Measurements from ENCODE around the gene MGRN1. TPM values are rescaled to one million over a fixed set of nuclear protein-coding genes. Genes with fewer than 3 reads are reported as not detected.

MGRN1 gene
- total RNA-seq, 1 experiment from 2014 or later: 54.6 TPM

DNA sequence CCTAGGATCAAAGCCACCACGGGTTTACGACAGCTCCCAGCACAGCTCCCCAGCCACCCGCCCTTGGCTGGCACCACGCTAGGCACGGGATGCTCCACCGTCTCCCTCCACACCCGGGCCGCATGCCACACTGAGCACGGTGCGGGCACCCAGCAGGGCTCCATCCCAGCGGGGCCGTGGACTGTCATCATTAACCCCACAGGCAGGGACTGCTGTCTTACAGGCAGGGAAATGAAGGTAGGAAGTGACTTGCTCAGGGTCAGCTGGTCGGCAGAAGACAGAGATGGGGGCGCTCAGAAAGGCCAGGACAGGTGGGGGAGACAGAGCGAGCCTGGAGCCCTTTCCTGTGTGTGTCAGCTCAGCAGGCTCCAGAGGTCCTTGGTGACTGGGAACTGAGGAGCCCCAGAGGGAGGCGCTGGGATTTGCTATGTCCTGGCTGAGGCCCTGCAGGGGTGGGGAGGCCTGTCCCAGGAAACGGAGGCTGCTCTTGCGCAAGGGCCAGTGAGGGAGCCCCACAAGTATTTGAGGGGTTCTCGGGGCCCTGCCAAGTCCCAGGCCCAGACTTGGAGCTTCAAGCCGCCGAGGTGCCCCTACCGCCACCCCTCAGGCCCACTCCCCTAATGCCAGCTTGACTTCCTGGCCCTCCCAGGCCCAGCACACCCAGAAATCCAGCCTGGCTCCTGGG lies 13.1 kb upstream of the MGRN1 start:
- no peak overlapping the region for H3K27ac ChIP-seq (ENCODE audit: low read depth, low read length, poor library complexity, severe bottlenecking)
- H3K27me3 ChIP-seq (replicated peaks; ENCODE audit: insufficient read depth, low read depth, low read length, poor library complexity): no peaks in the 10 kb centered on the region
- H3K36me3 ChIP-seq (ENCODE audit: insufficient read depth, low read length, poor library complexity, severe bottlenecking): no peaks in the 10 kb centered on the region
- intact Hi-C loops (cut with micrococcal nuclease; ENCODE audit: unreplicated experiment): no loop called here
- H3K4me1 ChIP-seq (ENCODE audit: insufficient read depth, low read length, poor library complexity, severe bottlenecking): peaks cover 20% of the 10 kb centered on the region
- CTCF ChIA-PET: interaction anchor here (0.6 kb wide), 1 partner anchor 62 kb away, joined by 4 read pairs; no protein-coding TSS in a partner anchor
- no peaks in the 10 kb centered on the region for H3K9me3 ChIP-seq (ENCODE audit: low read depth, low read length, poor library complexity, severe bottlenecking)
- BruUV-seq (replicated peaks): no TSS peak
- TF ChIP-seq, protein P1, sequence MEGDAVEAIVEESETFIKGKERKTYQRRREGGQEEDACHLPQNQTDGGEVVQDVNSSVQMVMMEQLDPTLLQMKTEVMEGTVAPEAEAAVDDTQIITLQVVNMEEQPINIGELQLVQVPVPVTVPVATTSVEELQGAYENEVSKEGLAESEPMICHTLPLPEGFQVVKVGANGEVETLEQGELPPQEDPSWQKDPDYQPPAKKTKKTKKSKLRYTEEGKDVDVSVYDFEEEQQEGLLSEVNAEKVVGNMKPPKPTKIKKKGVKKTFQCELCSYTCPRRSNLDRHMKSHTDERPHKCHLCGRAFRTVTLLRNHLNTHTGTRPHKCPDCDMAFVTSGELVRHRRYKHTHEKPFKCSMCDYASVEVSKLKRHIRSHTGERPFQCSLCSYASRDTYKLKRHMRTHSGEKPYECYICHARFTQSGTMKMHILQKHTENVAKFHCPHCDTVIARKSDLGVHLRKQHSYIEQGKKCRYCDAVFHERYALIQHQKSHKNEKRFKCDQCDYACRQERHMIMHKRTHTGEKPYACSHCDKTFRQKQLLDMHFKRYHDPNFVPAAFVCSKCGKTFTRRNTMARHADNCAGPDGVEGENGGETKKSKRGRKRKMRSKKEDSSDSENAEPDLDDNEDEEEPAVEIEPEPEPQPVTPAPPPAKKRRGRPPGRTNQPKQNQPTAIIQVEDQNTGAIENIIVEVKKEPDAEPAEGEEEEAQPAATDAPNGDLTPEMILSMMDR (conservative IDR thresholded peaks at IDR 0.05; ENCODE audit: low read depth, low read length): no peak
- TF ChIP-seq EZH2 (IDR thresholded peaks at IDR 0.05; ENCODE audit: borderline replicate concordance, low read depth, low read length, poor library complexity, severe bottlenecking): no peak
- no peak for DNase-seq (ENCODE audit: low spot score)
- POLR2A ChIA-PET (ENCODE audit: low non-redundant PET): interaction anchor here (0.5 to 0.7 kb wide), 3 partner anchors 19 to 167 kb away, joined by 3 to 5 read pairs (median 3); no protein-coding TSS in a partner anchor
- no peak overlapping the region for H3K4me3 ChIP-seq (ENCODE audit: low read depth, low read length, poor library complexity, severe bottlenecking)

DNA sequence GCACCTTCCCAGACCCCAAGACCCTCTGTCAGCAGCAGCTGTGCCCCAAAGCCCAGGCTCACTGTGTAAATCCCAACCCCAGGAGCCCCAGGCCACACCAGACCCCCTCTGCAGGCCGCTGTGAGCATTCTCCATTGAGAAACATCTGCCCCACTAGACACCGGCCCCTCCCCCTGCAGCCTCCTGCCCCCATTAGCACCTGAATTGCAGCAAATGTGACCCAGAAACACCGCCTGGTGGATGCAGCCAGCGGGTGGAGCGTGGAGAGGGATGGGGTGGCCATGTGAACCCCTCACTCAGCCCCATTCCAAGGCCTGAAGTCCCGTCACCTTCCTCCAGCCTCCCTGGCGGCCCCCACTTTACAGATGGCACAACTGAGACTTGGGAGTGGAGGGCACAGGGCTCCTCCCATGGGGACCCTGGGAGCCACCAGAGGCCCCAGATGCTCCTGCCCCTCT lies 12.1 kb upstream of the MGRN1 start:
- Histone ChIP-seq H3K4me1 (ENCODE audit: insufficient read depth, low read length, poor library complexity, severe bottlenecking) (peaks cover 20% of the 10 kb centered on the region), H3K36me3 (ENCODE audit: insufficient read depth, low read length, poor library complexity, severe bottlenecking) (no peaks in the 10 kb centered on the region), H3K27ac (ENCODE audit: low read depth, low read length, poor library complexity, severe bottlenecking) (no peak overlapping the region), H3K9me3 (ENCODE audit: low read depth, low read length, poor library complexity, severe bottlenecking) (no peaks in the 10 kb centered on the region), H3K4me3 (ENCODE audit: low read depth, low read length, poor library complexity, severe bottlenecking) (no peak overlapping the region), H3K27me3 (replicated peaks; ENCODE audit: insufficient read depth, low read depth, low read length, poor library complexity) (no peaks in the 10 kb centered on the region)
- intact Hi-C loops (cut with micrococcal nuclease; ENCODE audit: unreplicated experiment): no loop called here
- POLR2A ChIA-PET (ENCODE audit: low non-redundant PET): no interaction called here
- no peak for DNase-seq (ENCODE audit: low spot score)
- no peak for TF ChIP-seq EZH2 (IDR thresholded peaks at IDR 0.05; ENCODE audit: borderline replicate concordance, low read depth, low read length, poor library complexity, severe bottlenecking)
- TF ChIP-seq, protein P1 (conservative IDR thresholded peaks at IDR 0.05; ENCODE audit: low read depth, low read length): no peak
- BruUV-seq (replicated peaks): no TSS peak
- CTCF ChIA-PET: interaction anchor here (0.7 kb wide), 1 partner anchor 13 kb away, joined by 3 read pairs; no protein-coding TSS in a partner anchor

DNA sequence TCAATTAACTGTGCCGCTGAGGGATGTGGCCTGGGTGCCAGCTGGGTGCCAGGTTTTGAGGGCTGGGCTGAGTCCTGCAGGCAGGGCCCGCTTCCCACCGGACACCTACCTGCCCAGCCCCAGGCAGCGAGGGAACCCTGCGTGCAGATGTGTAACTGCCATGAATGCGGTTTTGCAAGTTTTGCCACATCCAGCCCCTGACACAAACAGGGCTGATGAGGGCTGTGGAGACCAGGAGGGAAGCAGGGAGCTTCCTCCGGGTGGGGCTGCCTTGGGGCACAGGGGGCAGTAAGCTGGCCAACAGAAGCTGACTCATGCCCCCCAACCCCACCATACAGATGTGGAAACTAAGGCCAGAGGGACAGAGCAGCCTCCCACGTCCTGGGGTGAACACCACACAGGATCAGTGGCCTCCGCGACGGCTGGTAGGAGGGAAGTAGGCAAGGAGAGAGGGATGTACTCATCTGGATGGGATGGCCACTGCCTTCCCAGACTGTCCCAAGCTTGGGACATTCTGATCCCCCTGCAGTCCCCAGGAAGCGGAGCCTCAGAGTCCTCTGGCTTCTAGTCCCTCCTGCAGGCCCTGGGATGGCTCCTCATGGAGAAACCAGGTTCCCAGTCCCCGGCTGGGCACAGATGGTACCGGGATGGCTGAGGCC lies 11.5 kb upstream of the MGRN1 start:
- no peak for DNase-seq (ENCODE audit: low spot score)
- peak overlapping the region; percentile 99 for H3K27ac ChIP-seq (ENCODE audit: low read depth, low read length, poor library complexity, severe bottlenecking)

More for the DNA sequence above, 11.5 kb upstream of the MGRN1 start:
- Histone ChIP-seq H3K36me3 (ENCODE audit: insufficient read depth, low read length, poor library complexity, severe bottlenecking) (no peaks in the 10 kb centered on the region), H3K27me3 (replicated peaks; ENCODE audit: insufficient read depth, low read depth, low read length, poor library complexity) (no peaks in the 10 kb centered on the region), H3K4me3 (ENCODE audit: low read depth, low read length, poor library complexity, severe bottlenecking) (peak overlapping the region; percentile 95), H3K4me1 (ENCODE audit: insufficient read depth, low read length, poor library complexity, severe bottlenecking) (peaks cover 20% of the 10 kb centered on the region), H3K9me3 (ENCODE audit: low read depth, low read length, poor library complexity, severe bottlenecking) (no peaks in the 10 kb centered on the region)
- no peak for TF ChIP-seq EZH2 (IDR thresholded peaks at IDR 0.05; ENCODE audit: borderline replicate concordance, low read depth, low read length, poor library complexity, severe bottlenecking)
- TF ChIP-seq, protein P1 (conservative IDR thresholded peaks at IDR 0.05; ENCODE audit: low read depth, low read length): no peak
- POLR2A ChIA-PET (ENCODE audit: low non-redundant PET): no interaction called here
- CTCF ChIA-PET: interaction anchor here (0.7 kb wide), 1 partner anchor 12 kb away, joined by 3 read pairs; no protein-coding TSS in a partner anchor
- intact Hi-C loops (cut with micrococcal nuclease; ENCODE audit: unreplicated experiment): no loop called here
- BruUV-seq (replicated peaks): no TSS peak
